ENCODE results near the gene CNTNAP5.

GRCh38 chr2:124163840-124164239, 138.8 kb downstream of the CNTNAP5 start:
- TF ChIP-seq CTCF (IDR thresholded peaks at IDR 0.05 in 4 of 5, conservative IDR thresholded peaks at IDR 0.05 in 1 of 5) (no peak), POLR2A (IDR thresholded peaks at IDR 0.05) (no peak)

All from gastrocnemius medialis (tissue), 4 donors.